ENCODE data around the gene GPR62.
"Not testable (repeated sequence)": the region's sequence is repeated elsewhere in the genome, so short reads cannot be mapped to it uniquely, and the experiment has no call there.

Gene GPR62, protein sequence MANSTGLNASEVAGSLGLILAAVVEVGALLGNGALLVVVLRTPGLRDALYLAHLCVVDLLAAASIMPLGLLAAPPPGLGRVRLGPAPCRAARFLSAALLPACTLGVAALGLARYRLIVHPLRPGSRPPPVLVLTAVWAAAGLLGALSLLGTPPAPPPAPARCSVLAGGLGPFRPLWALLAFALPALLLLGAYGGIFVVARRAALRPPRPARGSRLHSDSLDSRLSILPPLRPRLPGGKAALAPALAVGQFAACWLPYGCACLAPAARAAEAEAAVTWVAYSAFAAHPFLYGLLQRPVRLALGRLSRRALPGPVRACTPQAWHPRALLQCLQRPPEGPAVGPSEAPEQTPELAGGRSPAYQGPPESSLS

DNA sequence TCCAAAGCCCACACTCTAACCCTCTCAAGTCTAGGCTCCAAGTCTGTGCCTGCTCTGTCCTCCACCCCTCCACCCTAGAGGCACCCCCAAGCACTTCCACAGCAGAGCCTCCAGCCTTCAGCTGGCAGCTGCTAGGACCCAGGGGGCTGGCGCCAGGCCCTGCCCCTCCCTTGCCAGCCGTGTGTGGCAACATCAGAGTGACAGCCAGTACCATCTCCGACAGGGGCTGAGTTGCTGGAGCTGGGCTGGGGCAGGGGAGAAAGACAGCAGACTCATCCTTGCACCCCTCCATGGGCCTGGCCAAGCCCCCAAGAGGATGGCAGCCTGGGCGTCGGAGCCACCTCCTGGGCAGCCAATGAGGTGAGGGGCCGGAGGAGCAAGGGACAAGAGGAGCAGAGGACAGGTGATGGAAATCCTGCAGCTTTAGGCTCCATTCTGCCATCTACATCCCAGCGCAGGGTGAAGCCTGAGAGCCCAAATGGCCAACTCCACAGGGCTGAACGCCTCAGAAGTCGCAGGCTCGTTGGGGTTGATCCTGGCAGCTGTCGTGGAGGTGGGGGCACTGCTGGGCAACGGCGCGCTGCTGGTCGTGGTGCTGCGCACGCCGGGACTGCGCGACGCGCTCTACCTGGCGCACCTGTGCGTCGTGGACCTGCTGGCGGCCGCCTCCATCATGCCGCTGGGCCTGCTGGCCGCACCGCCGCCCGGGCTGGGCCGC, at the start of gene GPR62:
Gene GPR62, plus strand, starts transcription at position 207 of the 718 bp plus-strand sequence. Its CDS starts 272 bp downstream, at position 479.
- DNase-seq: no peak

DNA sequence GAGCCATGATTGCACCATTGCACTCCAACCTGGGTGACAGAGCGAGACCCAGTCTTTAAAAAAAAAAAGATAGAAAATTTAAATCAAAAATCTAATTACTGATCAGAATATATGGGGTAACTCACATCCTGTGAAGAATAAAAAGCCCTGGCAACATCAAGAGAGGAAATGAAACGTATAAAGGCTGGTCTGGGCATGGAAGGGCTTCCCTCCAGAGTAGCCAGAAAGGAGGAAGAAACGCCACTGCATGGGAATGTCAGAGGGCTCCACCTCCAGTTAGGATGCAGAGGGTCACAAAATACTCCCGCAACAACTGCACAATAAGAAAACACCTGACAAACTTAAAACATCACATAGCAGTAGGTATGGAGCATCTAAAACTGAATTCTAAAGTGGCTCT, 47.2 kb upstream of the GPR62 start:
- DNase-seq: no peak

DNA sequence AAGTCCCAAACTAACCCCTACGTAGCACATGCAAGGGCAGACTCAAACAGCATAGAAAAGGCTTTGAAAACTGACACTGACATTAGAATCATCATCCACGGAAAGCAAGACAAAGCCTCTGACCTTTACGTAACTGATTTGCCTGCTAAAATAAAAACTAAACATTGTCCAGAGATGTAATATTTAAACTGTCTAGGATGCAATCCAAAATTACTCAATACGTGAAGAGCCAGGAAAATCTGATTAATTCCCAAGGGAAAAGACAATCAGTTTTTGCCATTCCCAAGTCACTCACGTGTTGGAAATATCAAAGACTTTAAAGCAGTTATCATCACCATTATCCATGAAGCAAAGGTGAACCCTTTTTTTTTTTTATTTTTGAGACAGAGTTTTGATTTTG, 38.8 kb upstream of the GPR62 start:
- no peak for DNase-seq

DNA sequence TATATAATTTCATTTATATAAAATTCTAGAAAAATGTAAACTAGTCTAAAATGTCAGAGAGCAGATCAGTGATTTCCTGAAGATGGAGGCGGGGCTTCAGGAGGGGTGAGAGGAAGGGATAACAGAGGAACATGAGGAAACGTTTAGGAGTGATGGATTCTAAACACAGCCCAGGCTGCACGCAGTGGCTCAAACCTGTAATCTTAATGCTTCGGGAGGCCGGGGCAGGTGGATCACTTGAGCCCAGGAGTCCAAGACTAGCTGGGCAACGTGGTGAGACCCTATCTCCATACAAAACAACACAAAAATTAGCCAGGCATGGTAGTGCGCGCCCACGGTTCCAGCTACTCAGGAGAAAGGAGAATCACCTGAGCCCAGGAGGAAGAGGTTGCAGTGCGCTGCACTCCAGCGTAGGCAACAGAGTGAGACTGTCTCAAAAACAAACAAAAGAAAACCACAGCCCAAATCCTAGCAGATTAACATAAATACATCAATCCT, 34.1 kb upstream of the GPR62 start:
- DNase-seq: no peak

DNA sequence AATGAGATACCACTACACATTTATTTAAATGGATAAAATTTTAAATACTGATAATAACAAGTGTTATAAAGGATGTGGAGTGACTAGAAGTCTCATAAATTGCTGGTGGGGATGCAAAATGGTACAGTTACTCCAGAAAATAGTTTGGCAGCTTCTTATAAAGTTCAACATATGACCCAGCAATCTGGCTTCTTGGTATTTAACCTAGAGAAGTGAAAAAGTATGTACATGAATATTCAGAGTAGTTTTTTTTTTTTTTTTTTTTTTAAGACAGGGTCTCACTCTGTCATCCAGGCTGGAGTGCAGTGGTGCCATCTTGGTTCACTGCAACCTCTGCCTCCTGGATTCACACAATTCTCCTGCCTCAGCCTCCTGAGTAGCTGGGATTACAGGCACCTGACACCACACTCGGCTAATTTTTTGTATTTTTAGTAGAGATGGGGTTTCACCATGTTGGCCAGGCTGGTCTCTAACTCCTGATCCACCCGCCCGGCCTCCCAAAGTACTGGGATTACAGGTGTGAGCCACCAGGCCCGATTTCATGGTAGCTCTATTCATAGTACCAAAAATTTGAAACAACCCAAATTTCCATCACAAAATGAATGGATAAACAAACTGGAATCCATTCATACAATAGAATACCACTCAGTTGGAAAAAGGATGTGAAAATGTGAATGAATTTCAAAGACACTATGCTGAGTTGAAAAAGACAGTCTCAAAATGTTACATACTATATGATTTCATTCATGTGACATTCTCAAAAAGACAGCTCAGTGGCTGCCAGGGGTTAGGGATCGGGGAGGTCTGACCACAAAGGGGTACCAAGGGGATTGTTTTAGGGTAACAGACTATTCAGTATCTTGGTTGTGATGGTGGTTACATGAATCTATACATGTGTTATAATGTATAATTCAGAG, 27.9 kb upstream of the GPR62 start:
- no peak for DNase-seq

DNA sequence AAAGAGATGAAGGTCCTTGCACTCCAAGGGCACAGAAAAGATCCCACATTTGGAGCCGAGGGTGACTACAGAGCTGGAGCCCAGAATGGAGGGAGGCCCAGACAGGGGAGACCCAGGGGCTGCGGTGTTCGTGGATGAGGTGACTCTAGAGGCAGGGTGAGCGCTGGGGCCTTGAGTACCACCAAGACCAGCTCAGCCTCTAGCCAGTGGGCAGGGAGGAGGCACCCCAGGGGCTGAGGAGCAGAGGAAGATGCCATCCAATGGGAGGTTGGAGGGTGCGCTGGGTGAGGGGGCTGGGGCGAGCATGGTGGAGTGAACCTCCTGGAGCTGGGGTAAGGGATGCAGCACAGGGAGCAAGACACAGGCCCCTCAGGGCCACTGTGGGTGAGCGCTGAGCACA, 26.7 kb upstream of the GPR62 start:
- no peak for DNase-seq

DNA sequence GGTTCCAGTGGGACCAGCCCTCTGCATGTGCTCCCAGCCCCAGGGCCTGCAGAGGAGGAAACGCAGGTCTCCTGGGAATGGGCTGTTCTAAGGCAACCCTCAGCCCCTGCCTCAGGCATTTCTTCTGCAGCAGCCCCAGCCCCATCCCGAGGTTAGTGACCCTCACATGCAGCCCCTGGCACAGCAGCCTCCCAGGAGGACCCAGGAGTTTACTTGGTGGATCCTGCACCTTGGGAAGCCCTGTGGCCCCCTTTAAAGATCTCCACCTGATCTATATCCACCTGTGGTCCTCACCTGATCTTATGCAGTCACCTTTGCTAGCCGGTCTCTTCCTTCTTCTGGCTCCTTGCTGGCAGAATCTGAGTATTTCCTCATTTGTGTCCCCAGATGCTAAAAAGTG, 26.2 kb upstream of the GPR62 start:
- DNase-seq: not testable (repeated sequence)

DNA sequence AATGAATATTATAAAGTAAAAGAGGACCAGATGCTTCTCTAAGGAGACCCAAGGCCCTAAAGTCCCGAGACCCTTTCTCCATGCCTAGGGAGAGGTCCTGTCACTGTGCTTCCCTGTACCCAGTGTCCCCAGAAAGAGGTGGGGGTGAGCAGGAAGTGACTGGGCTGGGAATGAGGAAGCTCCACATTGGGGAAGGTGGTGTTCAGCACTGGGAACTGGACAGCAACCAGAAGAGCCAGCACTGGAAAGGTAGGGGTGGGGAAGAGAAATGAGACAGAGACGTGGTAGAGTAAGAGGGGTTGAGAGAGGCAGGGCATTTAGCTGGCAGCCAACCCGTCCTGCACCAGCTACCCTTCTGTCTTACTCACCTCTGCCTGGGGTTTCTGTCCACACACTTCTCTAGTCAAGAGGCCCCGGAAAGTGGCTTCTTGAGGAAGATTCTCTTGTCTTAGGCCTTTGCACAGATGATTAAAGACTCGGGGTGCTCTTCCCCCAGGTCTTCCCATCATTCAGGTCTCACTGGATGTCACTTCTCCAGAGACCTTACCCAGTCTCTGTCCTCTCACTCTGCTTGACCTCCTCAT, 25.7 kb upstream of the GPR62 start:
- DNase-seq: no peak

DNA sequence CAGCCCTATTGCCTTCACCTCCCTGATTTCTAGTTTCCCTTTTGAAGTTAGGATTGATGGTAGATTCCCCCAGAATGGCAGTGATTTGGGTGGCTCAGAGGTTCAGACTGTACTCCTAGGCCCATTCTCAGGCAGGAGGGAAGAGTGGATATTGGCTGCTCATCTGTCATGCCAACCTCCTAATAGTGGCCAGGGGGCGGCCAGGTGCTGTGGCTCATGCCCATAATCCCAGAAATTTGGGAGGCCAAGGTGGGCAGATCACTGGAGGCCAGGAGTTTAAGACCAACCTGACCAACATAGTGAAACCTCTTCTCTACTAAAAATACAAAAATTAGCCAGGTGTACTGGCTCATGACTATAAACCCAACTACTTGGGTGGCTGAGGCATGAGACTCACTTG, 24.7 kb upstream of the GPR62 start:
- DNase-seq: no peak

DNA sequence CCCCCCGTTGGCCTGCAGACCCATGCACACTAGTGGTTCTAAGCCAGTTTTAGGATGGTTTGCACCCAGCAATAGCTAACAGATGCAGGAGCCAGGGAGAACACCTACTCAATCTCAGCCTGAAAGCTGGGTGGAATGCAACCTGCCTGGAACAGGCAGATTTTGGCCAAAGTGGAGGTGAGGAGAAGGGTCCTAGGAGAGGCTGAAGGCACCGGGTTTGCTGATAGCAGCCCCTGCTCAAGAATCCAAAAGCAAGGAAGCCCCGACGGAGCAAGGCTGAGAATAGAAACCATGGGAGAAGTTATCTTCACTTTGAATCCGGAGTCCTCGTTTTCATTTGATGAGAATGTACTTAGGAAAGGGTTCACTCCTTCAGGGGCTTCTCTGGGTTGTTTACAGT, 23.4 kb upstream of the GPR62 start:
- no peak for DNase-seq

DNA sequence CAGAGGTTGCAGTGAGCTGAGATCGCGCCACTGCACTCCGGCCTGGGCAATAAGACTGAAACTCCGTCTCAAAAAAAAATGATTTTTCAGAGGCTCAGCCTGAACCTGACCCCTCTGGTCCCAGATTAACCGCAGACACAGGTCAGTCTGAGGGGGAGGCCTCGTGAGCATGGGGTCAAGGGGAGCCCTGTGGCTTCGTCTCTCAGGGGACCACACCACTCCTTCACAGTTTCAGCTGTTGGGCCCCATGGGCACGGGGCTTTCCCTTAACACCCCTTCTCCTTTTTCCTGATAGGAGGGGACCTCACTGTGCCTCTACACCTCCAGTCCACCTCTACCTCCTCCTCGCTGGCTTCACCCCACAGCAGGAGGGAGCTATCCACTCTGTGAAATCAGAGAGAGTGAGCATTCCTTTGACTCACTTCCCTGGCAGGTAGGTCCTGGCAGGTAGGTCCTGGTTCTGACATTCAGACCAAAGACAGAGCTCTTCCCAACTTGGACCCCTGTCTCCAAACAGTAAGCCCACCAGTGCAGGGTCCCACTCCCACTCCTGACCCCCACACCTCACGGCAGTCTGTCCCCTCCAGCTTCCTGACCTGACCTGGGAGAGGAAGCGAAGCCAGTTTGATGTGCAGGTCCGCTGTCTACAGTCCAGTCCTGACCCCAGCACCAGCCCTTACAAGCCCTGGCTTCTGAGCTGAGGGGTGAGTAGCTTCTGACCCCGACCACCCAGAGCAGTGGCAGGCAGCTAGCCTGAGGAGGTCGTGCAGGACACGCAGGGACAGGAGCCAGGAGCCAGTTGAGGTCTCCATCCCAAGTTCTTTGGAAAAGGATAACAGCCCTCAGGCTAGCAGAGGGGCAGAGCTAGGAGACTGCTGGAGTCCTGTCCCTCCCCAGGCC, 22.5 kb upstream of the GPR62 start:
- no peak for DNase-seq

DNA sequence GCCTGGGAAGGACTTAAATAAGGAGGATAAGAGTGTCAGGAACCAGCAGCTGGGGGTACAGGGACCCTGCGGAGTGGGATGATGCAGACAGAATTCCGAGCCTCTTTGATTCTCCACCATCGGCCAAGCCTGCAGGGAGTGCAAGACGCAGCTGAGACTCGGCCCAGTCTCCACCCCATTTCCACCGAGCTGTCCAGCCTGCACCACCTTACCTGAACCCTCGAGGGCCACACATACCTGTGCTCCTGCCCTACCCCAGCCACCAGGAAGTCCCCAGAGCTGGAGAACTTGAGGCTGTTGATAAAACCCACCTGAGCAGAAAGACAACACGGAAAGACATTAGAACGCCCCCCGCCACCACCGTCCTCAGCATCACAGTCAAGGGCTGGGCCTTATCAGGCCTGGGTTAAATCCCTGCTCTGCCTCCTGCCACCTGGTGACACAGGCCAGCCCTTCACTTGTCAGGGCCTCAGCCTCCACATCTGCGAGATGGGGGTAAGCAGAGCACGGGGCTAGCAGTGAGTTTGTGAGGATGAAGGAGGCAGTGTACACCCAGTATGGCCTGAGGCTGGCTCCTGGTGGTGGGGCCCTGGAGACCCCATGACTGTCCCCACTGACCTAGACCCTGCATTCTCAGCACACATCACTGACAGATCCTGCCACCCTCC, 21.6 kb upstream of the GPR62 start:
- no peak for DNase-seq

DNA sequence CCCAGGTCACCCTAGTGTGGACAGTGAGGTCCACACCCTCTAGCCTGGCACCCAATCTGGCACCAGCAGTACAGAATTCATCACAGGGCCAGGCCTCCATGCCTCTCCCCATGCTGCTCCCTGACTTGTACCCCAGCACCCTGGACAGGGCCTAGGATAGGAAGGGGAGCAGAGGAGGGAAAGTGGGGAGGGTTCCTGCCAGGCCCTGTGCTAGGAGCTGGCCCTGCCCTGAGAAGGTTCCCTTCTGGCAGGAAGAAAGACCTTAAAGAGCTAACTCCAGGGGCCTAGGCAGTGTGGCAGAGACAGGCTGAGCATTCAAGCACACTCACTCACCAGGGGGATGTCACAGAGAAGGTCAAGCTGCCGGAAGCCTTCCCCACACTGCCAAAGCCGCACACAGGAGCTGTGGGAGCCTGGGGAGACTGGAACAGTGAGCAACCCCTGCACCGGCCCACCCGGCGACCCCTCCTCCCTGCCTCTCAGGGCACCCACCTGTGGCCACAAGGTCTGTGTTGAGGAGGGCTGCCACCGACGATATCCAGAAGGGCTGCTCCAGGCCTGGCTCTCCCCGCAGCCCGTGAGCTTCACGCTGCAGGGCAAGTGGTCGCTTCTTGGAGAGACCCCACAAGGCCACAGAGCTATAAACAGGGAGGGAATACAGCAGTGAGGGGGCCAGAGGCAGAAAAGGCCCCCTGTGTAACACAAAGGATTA, 20.9 kb upstream of the GPR62 start:
- DNase-seq: no peak

DNA sequence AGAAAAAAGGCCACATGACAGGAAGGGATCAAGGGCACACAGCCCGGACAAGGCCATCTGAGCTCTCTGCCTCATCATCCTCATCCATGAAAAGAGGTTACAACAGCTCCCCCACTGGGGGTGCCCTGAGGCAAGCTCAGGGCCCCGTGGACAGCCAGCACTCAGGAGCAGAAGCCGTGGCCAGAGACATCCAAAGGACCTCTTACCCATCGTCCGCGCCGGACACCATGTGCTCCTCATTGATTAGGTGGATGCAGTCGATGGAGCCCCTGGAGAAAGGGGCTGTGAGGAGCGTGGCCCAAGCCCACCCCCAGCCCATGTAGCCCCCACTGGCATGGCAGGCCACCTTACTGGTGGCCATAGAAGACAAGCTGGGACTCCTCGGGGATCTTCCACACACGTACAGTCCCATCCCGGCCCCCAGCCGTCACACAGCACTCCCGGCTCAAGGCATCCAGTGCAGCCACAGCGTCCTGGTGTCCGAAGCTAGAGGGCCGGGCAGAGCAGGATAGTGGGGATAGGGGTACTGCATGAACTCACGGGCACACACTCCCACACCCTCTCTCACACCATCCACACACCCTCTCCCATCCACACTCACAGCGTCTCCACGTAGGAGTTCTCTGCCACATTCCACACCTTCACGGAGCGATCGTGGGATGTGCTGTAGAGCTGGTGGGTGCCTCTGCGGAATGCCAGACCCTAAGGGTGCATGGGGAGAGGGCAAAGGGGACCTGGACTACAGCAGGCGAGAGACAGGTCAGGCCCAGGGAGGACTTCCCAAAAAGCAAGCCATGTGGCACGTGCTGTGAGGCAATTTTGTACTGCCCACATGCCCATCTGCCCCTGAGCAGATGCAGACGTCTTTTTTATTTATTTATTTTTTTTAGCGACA, 19.9 kb upstream of the GPR62 start:
- no peak for DNase-seq

DNA sequence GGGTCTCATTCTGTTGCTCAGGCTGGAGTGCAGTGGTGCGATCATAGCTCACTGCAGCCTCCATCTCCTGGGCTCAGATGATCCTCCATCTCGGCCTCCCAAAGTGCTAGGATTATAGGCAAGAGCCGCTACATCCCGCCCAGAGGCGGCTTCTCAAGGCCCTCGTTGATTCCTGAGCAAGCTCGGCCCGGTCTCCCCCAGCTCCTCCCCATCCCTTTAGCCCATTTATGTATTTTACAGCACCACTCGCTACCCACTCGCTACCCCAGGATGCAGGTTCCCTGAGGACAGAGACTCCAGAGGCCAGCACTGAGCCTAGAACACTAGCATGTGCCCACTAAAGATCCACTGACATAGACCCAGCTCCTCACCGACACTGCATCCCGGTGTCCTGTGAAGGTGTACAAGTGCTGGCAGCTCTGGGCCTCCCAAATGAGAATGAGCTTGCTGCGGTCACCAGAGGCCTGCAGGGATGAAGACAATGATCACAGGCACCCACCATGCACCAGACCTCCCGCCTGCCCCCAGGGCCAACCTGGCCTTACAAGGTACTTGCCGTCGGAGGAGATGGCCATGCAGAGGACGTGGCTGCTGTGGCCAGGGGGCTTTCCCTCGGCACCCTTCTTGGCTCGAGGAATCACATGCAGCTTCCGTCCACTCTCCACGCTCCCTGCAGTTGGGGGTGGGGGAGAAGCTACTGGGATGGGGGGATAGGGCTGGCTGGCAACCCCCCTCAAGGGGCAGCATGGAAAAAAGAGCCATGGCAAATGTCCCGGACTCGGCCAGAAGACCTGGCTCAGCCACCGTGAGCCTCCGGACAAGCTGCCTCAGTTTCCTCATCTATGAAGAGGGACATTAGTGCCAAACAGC, 19.1 kb upstream of the GPR62 start:
- DNase-seq: no peak

DNA sequence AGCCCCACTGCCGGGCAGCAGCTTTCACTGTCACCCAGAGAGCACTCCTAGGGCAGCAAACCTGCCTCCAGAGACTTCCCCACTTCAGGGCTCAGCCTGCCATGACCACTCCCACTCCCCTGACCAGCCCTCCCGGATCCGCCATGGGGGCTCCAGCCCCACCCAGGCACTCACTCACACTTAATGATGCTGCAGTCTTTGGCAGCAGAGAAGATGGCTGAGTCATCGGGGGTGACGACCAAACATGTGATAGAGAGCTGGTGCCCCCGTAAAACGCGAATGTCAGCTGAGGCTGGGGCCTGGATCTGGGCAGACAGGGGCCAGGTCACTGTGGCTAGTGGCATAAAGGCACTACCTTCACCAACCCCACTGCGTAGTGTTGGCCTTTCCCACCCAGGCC, 18.2 kb upstream of the GPR62 start:
- no peak for DNase-seq

DNA sequence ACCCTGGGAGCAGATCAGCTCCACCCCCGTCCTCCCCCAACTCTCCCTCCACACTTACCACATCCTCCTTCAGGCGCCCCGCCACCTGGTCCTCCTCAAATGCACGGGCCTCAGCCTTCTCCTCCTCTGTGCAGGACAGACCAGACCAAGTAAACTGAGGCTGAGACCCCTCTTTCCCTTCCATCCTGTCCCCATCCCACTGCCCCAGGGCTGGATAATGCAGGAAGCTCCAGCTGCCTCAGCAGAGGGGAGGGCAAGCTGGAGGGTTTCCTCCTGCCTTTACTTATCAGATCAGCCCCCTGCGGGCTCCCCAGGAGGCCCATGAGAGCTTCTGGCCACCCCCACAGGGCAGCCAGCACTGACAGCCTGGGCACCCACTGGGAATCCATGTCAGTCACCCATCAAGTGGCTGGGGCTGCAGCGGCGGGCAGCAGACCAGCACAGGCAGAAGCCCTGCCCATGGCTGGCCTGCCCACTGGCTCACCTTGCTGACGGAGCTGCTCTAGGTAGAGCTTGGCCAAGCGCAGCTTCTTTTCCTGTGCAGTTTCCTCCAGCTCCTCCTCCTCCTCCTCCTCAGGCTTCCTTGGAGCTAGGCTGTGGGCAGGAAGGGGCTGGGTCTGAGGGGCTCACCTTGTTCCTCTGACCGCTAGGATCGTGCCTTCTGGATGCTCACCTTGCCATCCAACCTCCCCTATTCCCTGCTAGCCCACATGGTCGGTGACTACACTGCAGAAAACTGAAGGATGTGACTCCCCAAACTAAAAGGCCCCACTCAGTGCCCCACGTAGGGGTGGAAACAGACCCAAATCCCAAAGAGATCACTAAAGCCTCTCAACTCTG, 17.4 kb upstream of the GPR62 start:
- DNase-seq: no peak
